ENCODE measurements around the gene CFAP65. TPM values are rescaled to one million over a fixed set of nuclear protein-coding genes. Genes with fewer than 3 reads are reported as not detected.

Gene CFAP65
- total RNA-seq, 1 experiment from 2014 or later = not detected

GRCh38 chr2:218999881-219000568, 41.3 kb downstream of the CFAP65 start:
- H3K36me3 ChIP-seq (replicated peaks; ENCODE audit: control insufficient read depth, insufficient read depth, low read length) = no peaks in the 10 kb centered on the region
- H3K27me3 ChIP-seq (ENCODE audit: control insufficient read depth, insufficient read depth, low read length) = peaks cover 98% of the 10 kb centered on the region
- DNase-seq = peak; percentile 89
- H3K4me3 ChIP-seq (ENCODE audit: insufficient read depth, low read depth, low read length) = peak overlapping the region; percentile 37

GRCh38 chr2:218999021-218999880, 42.1 kb downstream of the CFAP65 start:
- Histone ChIP-seq H3K36me3 (replicated peaks; ENCODE audit: control insufficient read depth, insufficient read depth, low read length) (no peaks in the 10 kb centered on the region), H3K27me3 (ENCODE audit: control insufficient read depth, insufficient read depth, low read length) (peaks cover 98% of the 10 kb centered on the region), H3K4me3 (ENCODE audit: insufficient read depth, low read depth, low read length) (no peak overlapping the region; the same call in 1 of the 2 replicates)
- peak; percentile 65 for DNase-seq

- Histone ChIP-seq H3K4me3 (ENCODE audit: insufficient read depth, low read depth, low read length) (no peak overlapping the region), H3K36me3 (replicated peaks; ENCODE audit: control insufficient read depth, insufficient read depth, low read length) (no peaks in the 10 kb centered on the region), H3K27me3 (ENCODE audit: control insufficient read depth, insufficient read depth, low read length) (peaks cover 98% of the 10 kb centered on the region)
- no peak for DNase-seq
Measured at GRCh38 chr2:218998414-218999002, 42.8 kb downstream of the CFAP65 start.

GRCh38 chr2:218997731-218998130, 43.6 kb downstream of the CFAP65 start:
- Histone ChIP-seq H3K4me3 (ENCODE audit: insufficient read depth, low read depth, low read length) (no peak overlapping the region), H3K36me3 (replicated peaks; ENCODE audit: control insufficient read depth, insufficient read depth, low read length) (no peaks in the 10 kb centered on the region), H3K27me3 (ENCODE audit: control insufficient read depth, insufficient read depth, low read length) (peaks cover 98% of the 10 kb centered on the region)
- DNase-seq = no peak

GRCh38 chr2:218996937-218997336, 44.4 kb downstream of the CFAP65 start:
- peaks cover 98% of the 10 kb centered on the region for H3K27me3 ChIP-seq (ENCODE audit: control insufficient read depth, insufficient read depth, low read length)
- no peak overlapping the region for H3K4me3 ChIP-seq (ENCODE audit: insufficient read depth, low read depth, low read length)
- DNase-seq = no peak
- no peaks in the 10 kb centered on the region for H3K36me3 ChIP-seq (replicated peaks; ENCODE audit: control insufficient read depth, insufficient read depth, low read length)

GRCh38 chr2:218995972-218996711, 45.2 kb downstream of the CFAP65 start:
- peak overlapping the region; percentile 32 for H3K4me3 ChIP-seq (ENCODE audit: insufficient read depth, low read depth, low read length)
- peak; percentile 98 for DNase-seq
- H3K27me3 ChIP-seq (ENCODE audit: control insufficient read depth, insufficient read depth, low read length) = peaks cover 98% of the 10 kb centered on the region
- no peaks in the 10 kb centered on the region for H3K36me3 ChIP-seq (replicated peaks; ENCODE audit: control insufficient read depth, insufficient read depth, low read length)

- Histone ChIP-seq H3K4me3 (ENCODE audit: insufficient read depth, low read depth, low read length) (no peak overlapping the region), H3K27me3 (ENCODE audit: control insufficient read depth, insufficient read depth, low read length) (peaks cover 98% of the 10 kb centered on the region), H3K36me3 (replicated peaks; ENCODE audit: control insufficient read depth, insufficient read depth, low read length) (no peaks in the 10 kb centered on the region)
- DNase-seq = no peak
Measured at GRCh38 chr2:218995561-218995960, 45.8 kb downstream of the CFAP65 start.

- Histone ChIP-seq H3K36me3 (replicated peaks; ENCODE audit: control insufficient read depth, insufficient read depth, low read length) (no peaks in the 10 kb centered on the region), H3K27me3 (ENCODE audit: control insufficient read depth, insufficient read depth, low read length) (peaks cover 99% of the 10 kb centered on the region), H3K4me3 (ENCODE audit: insufficient read depth, low read depth, low read length) (peak within 1 kb of the TSS; percentile 15; the same call in 1 of the 2 replicates)
- peak; percentile 81 for DNase-seq
Measured at GRCh38 chr2:218993345-218994315, 47.7 kb downstream of the CFAP65 start, which contains the start of gene CRYBA2. Gene CRYBA2 (minus strand): TSS chr2:218993422. CDS start chr2:218993176, 246 bp downstream.

- DNase-seq = peak; percentile 71
- no peak overlapping the region for H3K4me3 ChIP-seq (ENCODE audit: insufficient read depth, low read depth, low read length)
- H3K27me3 ChIP-seq (ENCODE audit: control insufficient read depth, insufficient read depth, low read length) = peaks cover 99% of the 10 kb centered on the region
- no peaks in the 10 kb centered on the region for H3K36me3 ChIP-seq (replicated peaks; ENCODE audit: control insufficient read depth, insufficient read depth, low read length)
Measured at GRCh38 chr2:218992703-218993344, 48.5 kb downstream of the CFAP65 start.

GRCh38 chr2:218992196-218992595, 49.1 kb downstream of the CFAP65 start:
- Histone ChIP-seq H3K27me3 (ENCODE audit: control insufficient read depth, insufficient read depth, low read length) (peaks cover 99% of the 10 kb centered on the region), H3K4me3 (ENCODE audit: insufficient read depth, low read depth, low read length) (no peak overlapping the region), H3K36me3 (replicated peaks; ENCODE audit: control insufficient read depth, insufficient read depth, low read length) (no peaks in the 10 kb centered on the region)
- DNase-seq = no peak

- Histone ChIP-seq H3K36me3 (replicated peaks; ENCODE audit: control insufficient read depth, insufficient read depth, low read length) (no peaks in the 10 kb centered on the region), H3K27me3 (ENCODE audit: control insufficient read depth, insufficient read depth, low read length) (peaks cover 99% of the 10 kb centered on the region), H3K4me3 (ENCODE audit: insufficient read depth, low read depth, low read length) (no peak overlapping the region)
- DNase-seq = peak; percentile 72
Measured at GRCh38 chr2:218991674-218992168, 49.6 kb downstream of the CFAP65 start.

- H3K27me3 ChIP-seq (ENCODE audit: control insufficient read depth, insufficient read depth, low read length) = peaks cover 100% of the 10 kb centered on the region
- peak; percentile 13 for DNase-seq
- H3K36me3 ChIP-seq (replicated peaks; ENCODE audit: control insufficient read depth, insufficient read depth, low read length) = no peaks in the 10 kb centered on the region
- H3K4me3 ChIP-seq (ENCODE audit: insufficient read depth, low read depth, low read length) = no peak overlapping the region
Measured at GRCh38 chr2:218990612-218991011, 50.7 kb downstream of the CFAP65 start.

- Histone ChIP-seq H3K36me3 (replicated peaks; ENCODE audit: control insufficient read depth, insufficient read depth, low read length) (no peaks in the 10 kb centered on the region), H3K27me3 (ENCODE audit: control insufficient read depth, insufficient read depth, low read length) (peaks cover 100% of the 10 kb centered on the region), H3K4me3 (ENCODE audit: insufficient read depth, low read depth, low read length) (no peak overlapping the region)
- DNase-seq = peak; percentile 13
Measured at GRCh38 chr2:218990052-218990451, 51.3 kb downstream of the CFAP65 start.
